H1 (cell line): ENCODE measurements around the gene MTMR10. TPM values are rescaled to one million over a fixed set of nuclear protein-coding genes. Genes with fewer than 3 reads are reported as not detected.

Source experiments
- CTCF ChIA-PET: fragments of 300-600 bp; sonication (Branson Sonifier 250); formaldehyde crosslinking; loops from one replicate; lab custom pipeline; 2021; ENCODE audit not compliant: partially characterized antibody; lab: Charles Lee
- POLR2A ChIA-PET: fragments of 300-600 bp; sonication (Branson Sonifier 250); formaldehyde crosslinking; loops from one replicate; lab custom pipeline; 2021; ENCODE audit warnings: inconsistent platforms; ENCODE audit not compliant: partially characterized antibody; lab: Charles Lee
- DNase-seq, 2 experiments: peaks; one replicate each; pipeline versions ENCODE4 v3.0.0 to v3.0.0-alpha.2; 2010 to 2022; ENCODE audit warnings: low spot score in 2 of 2, low read depth in 1 of 2, mixed read lengths in 1 of 2
- FAIRE-seq: peaks from 2 replicates; lab custom pipeline; 2011; peaks lifted over from hg19 to GRCh38; lab: Jason Lieb, UNC
- H2AFZ ChIP-seq: 2 replicates; pipeline ENCODE4 v1.8.1; 2012; ENCODE audit warnings: low read length, inconsistent platforms
- H2AK5ac ChIP-seq: 2 replicates; pipeline ENCODE4 v1.6.1; 2013; ENCODE audit warnings: low read depth, low read length
- H2BK120ac ChIP-seq: replicated peaks from 2 replicates; pipeline ENCODE3; 2013; ENCODE audit warnings: low read depth, low read length, inconsistent platforms
- H2BK12ac ChIP-seq: 2 replicates; pipeline ENCODE4 v1.6.1; 2013; ENCODE audit warnings: low read depth, low read length
- H2BK15ac ChIP-seq: 2 replicates; pipeline ENCODE4 v1.6.1; 2013; ENCODE audit warnings: low read length
- H2BK20ac ChIP-seq: 2 replicates; pipeline ENCODE4 v1.6.1; 2013; ENCODE audit warnings: low read length
- H2BK5ac ChIP-seq: 2 replicates; pipeline ENCODE4 v1.6.1; 2013; ENCODE audit warnings: low read depth, low read length
- H3K14ac ChIP-seq: 2 replicates; pipeline ENCODE4 v1.6.1; 2013; ENCODE audit warnings: inconsistent platforms; ENCODE audit not compliant: insufficient read length
- H3K18ac ChIP-seq: 2 replicates; pipeline ENCODE4 v1.6.1; 2013; ENCODE audit warnings: low read length; ENCODE audit errors: extremely low read depth
- H3K23ac ChIP-seq: 2 replicates; pipeline ENCODE4 v1.6.1; 2013; ENCODE audit warnings: inconsistent platforms; ENCODE audit not compliant: insufficient read length
- H3K23me2 ChIP-seq: 2 replicates; pipeline ENCODE4 v1.6.1; 2013; ENCODE audit warnings: low read depth, low read length
- H3K27ac ChIP-seq: 2 replicates; pipeline ENCODE4 v1.6.1; 2011; ENCODE audit warnings: low read depth, low read length, inconsistent platforms
- H3K27me3 ChIP-seq, 4 experiments: replicated peaks in 1 of 4; 1 replicate in 1 of 4; 2 replicates in 3 of 4; pipeline versions ENCODE4 v1.6.1 to v1.8.1; 2011 to 2013; ENCODE audit warnings: low read length in 3 of 4, mild to moderate bottlenecking in 3 of 4, inconsistent platforms in 2 of 4, mixed read lengths in 2 of 4, moderate library complexity in 1 of 4; ENCODE audit not compliant: control insufficient read depth in 3 of 4, insufficient read depth in 3 of 4; ENCODE audit errors: extremely low read depth in 1 of 4
- H3K36me3 ChIP-seq, 4 experiments: 2 replicates each; pipeline versions ENCODE4 v1.6.1 to v1.8.1; 2011 to 2013; ENCODE audit warnings: mild to moderate bottlenecking in 4 of 4, low read length in 3 of 4, moderate library complexity in 2 of 4, control low read depth in 1 of 4, inconsistent platforms in 1 of 4; ENCODE audit not compliant: insufficient read depth in 4 of 4, control insufficient read depth in 2 of 4
- H3K4ac ChIP-seq: replicated peaks from 2 replicates; pipeline ENCODE3; 2013; ENCODE audit warnings: low read length, low read depth, mixed read lengths, inconsistent platforms; ENCODE audit not compliant: insufficient read length
- H3K4me1 ChIP-seq, 4 experiments: replicated peaks in 1 of 4; 1 replicate in 1 of 4; 2 replicates in 3 of 4; pipeline versions ENCODE4 v1.6.1 to v1.8.1; 2011 to 2013; ENCODE audit warnings: low read length in 3 of 4, inconsistent platforms in 2 of 4, mixed read lengths in 1 of 4; ENCODE audit not compliant: insufficient read depth in 4 of 4, control insufficient read depth in 3 of 4
- H3K4me2 ChIP-seq, 2 experiments: 2 replicates each; pipeline versions ENCODE4 v1.6.1 to v1.8.1; 2011 to 2013; ENCODE audit warnings: low read depth in 2 of 2, low read length in 2 of 2, control low read depth in 1 of 2, inconsistent platforms in 1 of 2, mild to moderate bottlenecking in 1 of 2; ENCODE audit not compliant: insufficient read depth in 1 of 2
- H3K4me3 ChIP-seq, 4 experiments: fragments of 200-600, 300-600 bp in 1 of 4; sonication (generic), shearing (Covaris generic), sonication (Bioruptor Twin) in 1 of 4; 2 replicates each; pipeline versions ENCODE4 v1.5.1 to v1.8.1; 2011 to 2016; ENCODE audit warnings: low read length in 4 of 4, low read depth in 3 of 4, control low read depth in 2 of 4, inconsistent platforms in 2 of 4, mild to moderate bottlenecking in 2 of 4, mixed read lengths in 1 of 4, moderate library complexity in 1 of 4; ENCODE audit not compliant: insufficient read depth in 2 of 4; ENCODE audit errors: extremely low read depth in 1 of 4
- H3K56ac ChIP-seq: replicated peaks from 2 replicates; pipeline ENCODE3; 2013; ENCODE audit warnings: low read depth, mild to moderate bottlenecking, mixed read lengths, low read length, inconsistent platforms; ENCODE audit not compliant: insufficient read length
- H3K79me1 ChIP-seq: 2 replicates; pipeline ENCODE4 v1.6.1; 2013; ENCODE audit warnings: low read depth, low read length, control low read depth
- H3K79me2 ChIP-seq, 2 experiments: 2 replicates each; pipeline versions ENCODE4 v1.6.1 to v1.8.1; 2012 to 2013; ENCODE audit warnings: low read length in 2 of 2, mild to moderate bottlenecking in 2 of 2, inconsistent platforms in 1 of 2; ENCODE audit not compliant: insufficient read depth in 2 of 2, control insufficient read depth in 1 of 2
- H3K9ac ChIP-seq, 4 experiments: replicated peaks in 1 of 4; 1 replicate in 1 of 4; 2 replicates in 3 of 4; pipeline versions ENCODE4 v1.6.1 to v1.8.1; 2011 to 2013; ENCODE audit warnings: low read depth in 3 of 4, low read length in 3 of 4, control low read depth in 2 of 4, mild to moderate bottlenecking in 2 of 4, moderate library complexity in 2 of 4, inconsistent platforms in 1 of 4; ENCODE audit errors: extremely low read depth in 1 of 4
- H3K9me3 ChIP-seq, 2 experiments: 2 replicates each; pipeline versions ENCODE4 v1.6.1 to v1.8.1; 2012 to 2013; ENCODE audit warnings: mild to moderate bottlenecking in 2 of 2, moderate library complexity in 2 of 2, control low read depth in 1 of 2, inconsistent platforms in 1 of 2, low read depth in 1 of 2, low read length in 1 of 2, mixed read lengths in 1 of 2; ENCODE audit not compliant: insufficient read depth in 2 of 2
- H4K20me1 ChIP-seq, 2 experiments: replicated peaks in 1 of 2; 2 replicates each; pipeline versions ENCODE3 to v1.8.1; 2011 to 2013; ENCODE audit warnings: inconsistent platforms in 2 of 2, low read length in 2 of 2, mild to moderate bottlenecking in 1 of 2; ENCODE audit not compliant: insufficient read depth in 2 of 2, control insufficient read depth in 1 of 2
- H4K5ac ChIP-seq: 2 replicates; pipeline ENCODE4 v1.6.1; 2013; ENCODE audit warnings: low read length, low read depth, mixed read lengths, inconsistent platforms; ENCODE audit not compliant: insufficient read length
- H4K8ac ChIP-seq: 2 replicates; pipeline ENCODE4 v1.8.0; 2013; ENCODE audit warnings: mild to moderate bottlenecking, moderate library complexity, low read length, inconsistent platforms; ENCODE audit not compliant: insufficient read depth; ENCODE audit errors: extremely low read depth
- H4K91ac ChIP-seq: replicated peaks from 2 replicates; pipeline ENCODE3; 2013; ENCODE audit warnings: low read length, mixed read lengths, inconsistent platforms; ENCODE audit not compliant: insufficient read length
- CHD1 ChIP-seq: IDR thresholded peaks from 2 replicates; pipeline ENCODE4 v1.6.1; 2012; ENCODE audit warnings: low read depth, low read length, improper control_type of control experiment
- GTF2F1 ChIP-seq: IDR thresholded peaks from 2 replicates; pipeline ENCODE4 v1.6.1; 2012; ENCODE audit warnings: low read depth, low read length, improper control_type of control experiment, borderline replicate concordance
- MAFK ChIP-seq: IDR thresholded peaks from 2 replicates; pipeline ENCODE4 v1.6.1; 2012; ENCODE audit warnings: low read depth, mild to moderate bottlenecking, improper control_type of control experiment, low read length
- TAF1 ChIP-seq: IDR thresholded peaks from 2 replicates; pipeline ENCODE4 v1.6.1; 2011; ENCODE audit warnings: mild to moderate bottlenecking, low read depth, low read length
- TBP ChIP-seq: IDR thresholded peaks from 2 replicates; pipeline ENCODE4 v1.6.1; 2011; ENCODE audit warnings: low read depth, low read length, improper control_type of control experiment
- TCF12 ChIP-seq: IDR thresholded peaks from 2 replicates; pipeline ENCODE4 v1.6.1; 2011; ENCODE audit warnings: low read depth, mild to moderate bottlenecking, low read length
- WGBS, 2 experiments: shearing (Covaris generic) in 1 of 2; methylation state at CpG; one replicate each; pipeline versions ENCODE4 v1.1.6 to v1.1.7; 2013 to 2015; ENCODE audit warnings: low lambda C conversion rate in 2 of 2, mixed read lengths in 2 of 2, inconsistent platforms in 1 of 2, low coverage in 1 of 2, missing lambda C conversion rate in 1 of 2; ENCODE audit not compliant: insufficient replicate concordance in 2 of 2, insufficient coverage in 1 of 2, insufficient read length in 1 of 2; ENCODE audit errors: extremely low coverage in 1 of 2, missing lambda C conversion rate in 1 of 2; 5-methylcytosine and 5-hydroxymethylcytosine counted together
- polyA plus RNA-seq, 7 experiments: library from polyadenylated mRNA; depleted of rRNA in 3 of 7; stranded (reverse) in 5 of 7; unstranded in 2 of 7; fragments of >200 nt in 5 of 7; fragments of 200-250 nt in 2 of 7; gene quantifications; 1 replicate in 5 of 7; 2 replicates in 1 of 7; 4 replicates in 1 of 7; pipeline versions ENCODE4 v1.2.1 to v1.2.3, GENCODE V29; 2011 to 2013; ENCODE audit warnings: missing spikeins in 2 of 7, mixed read lengths in 2 of 7
- total RNA-seq: library from RNA; stranded (reverse); fragmentation: NEBNext Ultra II Directional; extraction: Animal tissue kit (Norgen Biotek cat#: 25700); gene quantifications from 2 replicates; pipeline ENCODE4 v1.2.1, GENCODE V29; 2021
- TF ChIP-seq, protein P1 (sequence below), 3 experiments: IDR thresholded peaks; 1 replicate in 2 of 3; 2 replicates in 1 of 3; pipeline versions ENCODE4 v1.5.1 to v1.6.1; 2011; ENCODE audit warnings: low read length in 3 of 3, mild to moderate bottlenecking in 3 of 3, inconsistent platforms in 2 of 3, low read depth in 1 of 3, moderate library complexity in 1 of 3; ENCODE audit not compliant: insufficient read depth in 1 of 3; ENCODE audit errors: control extremely low read depth in 1 of 3

MTMR10 gene
- total and polyA plus RNA-seq, 2 of the 8 experiments (the other 6 are each of a cell fraction or from before 2014, with no cell fraction given): 3.8 to 13.1 TPM

DNA sequence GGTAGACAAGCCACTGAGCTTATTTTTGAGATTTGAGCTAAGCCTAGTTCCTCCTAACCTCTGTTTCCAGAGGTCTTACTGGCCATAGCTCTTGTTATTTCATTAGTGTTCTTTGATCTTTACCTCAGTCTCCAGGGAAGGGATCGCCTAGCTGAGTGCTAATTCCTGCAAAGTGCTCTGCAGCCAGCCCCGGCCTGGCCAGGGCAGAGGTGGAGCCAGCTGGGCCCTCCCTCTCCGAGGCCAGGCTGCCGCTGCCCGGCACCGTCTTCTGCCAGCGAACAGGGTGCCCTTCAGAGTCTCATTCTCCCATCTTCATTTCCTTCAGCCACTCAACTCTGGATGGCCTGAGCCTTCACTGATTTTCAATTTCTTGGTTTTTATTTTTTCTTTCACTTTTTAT is 68.0 kb downstream of the MTMR10 start:
- H3K79me1 ChIP-seq: no peaks in the 10 kb centered on the region
- H2BK120ac ChIP-seq: no peak overlapping the region
- H2BK20ac ChIP-seq: no peak overlapping the region
- ChIA-PET CTCF (interaction anchor here (0.9 to 1.3 kb wide), 4 partner anchors 11 to 206 kb away, joined by 3 to 7 read pairs (median 4); partner anchors contain the start of gene TRPM1), POLR2A (interaction anchor here (0.7 to 1.9 kb wide), 9 partner anchors 8 to 383 kb away, joined by 3 to 5 read pairs (median 3); partner anchors contain the start of gene MTMR10)
- H4K20me1 ChIP-seq: no peaks in the 10 kb centered on the region
- peak overlapping the region in 1 of 4 experiments; percentile 33; a peak in 1 of 8 replicates for H3K4me3 ChIP-seq
- no peak overlapping the region for H3K4ac ChIP-seq
- H3K9ac ChIP-seq: peak overlapping the region in 2 of 4 experiments; percentile 16 to 72; a peak in 4 of 7 replicates
- FAIRE-seq (no peak), DNase-seq (no peak)
- H3K4me1 ChIP-seq: peaks cover 18 to 28% (median 24%) of the 10 kb centered on the region in 4 experiments
- H3K36me3 ChIP-seq: peaks cover 7 to 61% (median 43%) of the 10 kb centered on the region in 4 experiments
- H2BK15ac ChIP-seq: no peak overlapping the region
- H4K91ac ChIP-seq: no peak overlapping the region
- H3K27ac ChIP-seq: peak overlapping the region; percentile 91
- H3K79me2 ChIP-seq: no peaks in the 10 kb centered on the region
- no peak overlapping the region for H2BK5ac ChIP-seq
- H3K56ac ChIP-seq: no peak overlapping the region
- no peak for TF ChIP-seq MAFK
- no peak for TF ChIP-seq CHD1
- no peak for TF ChIP-seq TCF12
- TF ChIP-seq, protein P1, sequence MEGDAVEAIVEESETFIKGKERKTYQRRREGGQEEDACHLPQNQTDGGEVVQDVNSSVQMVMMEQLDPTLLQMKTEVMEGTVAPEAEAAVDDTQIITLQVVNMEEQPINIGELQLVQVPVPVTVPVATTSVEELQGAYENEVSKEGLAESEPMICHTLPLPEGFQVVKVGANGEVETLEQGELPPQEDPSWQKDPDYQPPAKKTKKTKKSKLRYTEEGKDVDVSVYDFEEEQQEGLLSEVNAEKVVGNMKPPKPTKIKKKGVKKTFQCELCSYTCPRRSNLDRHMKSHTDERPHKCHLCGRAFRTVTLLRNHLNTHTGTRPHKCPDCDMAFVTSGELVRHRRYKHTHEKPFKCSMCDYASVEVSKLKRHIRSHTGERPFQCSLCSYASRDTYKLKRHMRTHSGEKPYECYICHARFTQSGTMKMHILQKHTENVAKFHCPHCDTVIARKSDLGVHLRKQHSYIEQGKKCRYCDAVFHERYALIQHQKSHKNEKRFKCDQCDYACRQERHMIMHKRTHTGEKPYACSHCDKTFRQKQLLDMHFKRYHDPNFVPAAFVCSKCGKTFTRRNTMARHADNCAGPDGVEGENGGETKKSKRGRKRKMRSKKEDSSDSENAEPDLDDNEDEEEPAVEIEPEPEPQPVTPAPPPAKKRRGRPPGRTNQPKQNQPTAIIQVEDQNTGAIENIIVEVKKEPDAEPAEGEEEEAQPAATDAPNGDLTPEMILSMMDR (IDR thresholded peaks at IDR 0.05; ENCODE audit: control extremely low read depth in 1 of 3, insufficient read depth in 1 of 3, low read depth in 1 of 3, low read length in 3 of 3): no peak
- no peak for TF ChIP-seq TBP
- TF ChIP-seq GTF2F1: no peak
- TF ChIP-seq TAF1: 0 out of 2 replicates have a peak, but pooled peaks have one; percentile 7
- H3K27me3 ChIP-seq: no peaks in the 10 kb centered on the region
- H2AK5ac ChIP-seq: no peak overlapping the region
- no peak overlapping the region for H3K23ac ChIP-seq
- no peak overlapping the region for H3K18ac ChIP-seq
- H4K8ac ChIP-seq: peak overlapping the region; percentile 40; the same call in 1 of the 2 replicates
- H3K4me2 ChIP-seq: peak overlapping the region; percentile 56 to 62; a peak in 1 of 4 replicates
- H3K14ac ChIP-seq: no peak overlapping the region
- no peaks in the 10 kb centered on the region for H3K23me2 ChIP-seq
- no peak overlapping the region for H4K5ac ChIP-seq
- no peaks in the 10 kb centered on the region for H3K9me3 ChIP-seq
- H2AFZ ChIP-seq: no peak overlapping the region
- H2BK12ac ChIP-seq: peak overlapping the region; percentile 56; the same call in 1 of the 2 replicates
- WGBS, 2 experiments: 88% methylated on average over 7 of the region's 7 CpGs; no CpG with 5 or more reads in 1 of the 2 experiments
